Stimulated activated CD4-positive, alpha-beta T cell treated with anti-CD3 and anti-CD28 coated beads, Interleukin-4, amount 100 ng/mL, for 48 hours (primary cell): ENCODE results near the gene PLAC9.

Source experiments
- DNase-seq, 2 donors: peaks; one replicate each; pipeline ENCODE4 v3.0.0-alpha.2; 2020; ENCODE audit warnings: low read depth in 2 of 2

Gene PLAC9

DNA sequence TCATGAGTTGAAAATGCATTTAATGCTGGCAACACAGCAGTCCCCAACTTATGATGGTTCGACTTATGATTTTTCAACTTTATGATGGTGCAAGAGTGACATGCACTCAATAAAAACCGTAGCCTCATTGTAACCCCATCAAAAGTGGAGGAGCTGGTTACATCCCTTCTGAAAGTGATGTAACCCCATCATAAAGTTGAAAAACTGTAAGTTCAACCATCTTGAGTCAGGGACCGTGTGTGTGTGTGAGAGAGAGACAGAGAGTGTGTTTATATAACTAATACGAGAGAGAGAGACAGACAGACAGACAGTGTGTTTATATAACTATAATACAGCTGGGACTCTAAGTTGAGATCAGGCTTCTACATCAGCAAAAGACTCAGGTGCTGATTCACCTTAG, 51.8 kb downstream of the PLAC9 start:
- DNase-seq = no peak

DNA sequence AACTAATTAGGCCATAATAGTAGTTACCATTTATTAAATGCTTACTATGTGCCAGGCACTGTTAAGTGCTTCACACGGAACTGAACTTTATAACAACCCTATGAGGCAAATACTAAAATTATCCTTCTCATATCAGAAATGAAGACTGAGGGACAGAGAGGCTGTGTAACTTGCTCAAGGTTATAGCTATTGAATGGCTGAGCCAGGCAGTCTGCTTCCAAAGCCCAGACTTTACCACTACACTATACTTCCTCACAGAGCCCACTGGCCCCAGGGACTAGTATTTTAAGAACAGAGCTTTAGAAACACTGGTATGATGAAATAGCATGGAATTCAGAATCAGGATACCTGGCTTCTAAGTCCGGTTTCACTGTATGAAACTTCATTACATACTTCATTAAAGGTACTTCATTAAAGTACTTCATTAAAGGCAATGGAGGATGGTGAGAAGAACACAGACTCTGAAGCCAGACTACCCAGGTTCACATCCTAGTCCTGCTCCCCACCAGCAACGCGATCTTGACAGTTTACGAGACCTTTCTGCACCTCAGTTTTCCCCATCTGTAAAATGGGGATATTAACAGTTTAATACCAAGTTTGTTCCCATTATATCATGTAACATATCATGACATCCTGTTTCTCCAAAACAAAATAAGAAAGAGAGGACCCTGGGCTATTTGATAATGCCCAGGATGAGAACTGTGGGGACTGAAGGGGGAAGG, 53.2 kb downstream of the PLAC9 start:
- no peak for DNase-seq

DNA sequence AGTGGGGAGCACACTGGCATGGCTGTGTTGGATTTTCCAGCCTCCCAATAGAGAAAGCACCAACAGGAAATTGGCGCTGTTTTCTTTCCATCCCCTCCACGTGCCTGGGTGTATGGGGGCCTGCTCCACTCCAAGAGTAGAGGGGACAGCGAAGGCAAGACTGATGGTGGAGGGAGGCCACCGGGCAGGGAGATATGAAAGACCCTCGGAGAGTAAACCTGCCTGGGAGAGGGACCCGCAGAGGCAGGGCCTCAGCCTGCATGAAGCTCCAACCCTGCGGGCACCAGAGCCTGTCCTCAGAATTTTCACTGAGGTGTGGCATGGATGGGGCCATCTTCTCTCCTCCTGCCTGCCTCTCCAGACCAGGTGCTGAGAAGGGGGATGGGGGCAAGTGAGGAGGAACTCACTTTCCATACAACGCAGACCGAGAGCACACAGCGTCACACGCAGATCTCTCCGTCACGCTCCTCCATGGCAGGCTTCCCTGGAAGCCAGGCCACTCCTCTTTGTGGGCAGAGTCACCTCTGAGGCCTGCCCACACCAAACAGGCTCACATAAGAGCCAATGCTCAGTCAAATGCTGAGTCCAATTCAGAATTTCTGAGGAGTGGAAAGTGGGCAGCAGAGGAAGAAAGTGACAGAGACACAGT, 54.0 kb downstream of the PLAC9 start:
- peak; percentile 40 to 42 for DNase-seq

DNA sequence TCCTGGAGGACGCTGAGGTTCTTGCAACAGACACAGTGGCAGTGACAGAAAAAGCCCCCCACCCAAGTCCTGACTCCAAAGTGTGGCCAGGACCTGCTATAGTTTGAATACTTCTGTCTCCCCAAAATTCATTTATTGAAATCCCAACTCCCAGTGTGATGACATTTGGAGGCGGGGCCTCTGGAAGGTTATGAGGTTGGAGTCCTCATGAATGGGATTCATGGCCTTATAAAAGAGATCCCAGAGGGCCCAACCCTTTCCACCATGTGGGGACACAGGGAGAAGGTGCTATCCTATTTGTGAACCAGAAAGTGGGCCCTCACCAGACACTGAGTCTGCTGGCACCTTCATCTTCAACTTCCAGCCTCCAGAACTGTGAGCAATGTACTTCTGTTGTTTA, 54.5 kb downstream of the PLAC9 start:
- no peak for DNase-seq

DNA sequence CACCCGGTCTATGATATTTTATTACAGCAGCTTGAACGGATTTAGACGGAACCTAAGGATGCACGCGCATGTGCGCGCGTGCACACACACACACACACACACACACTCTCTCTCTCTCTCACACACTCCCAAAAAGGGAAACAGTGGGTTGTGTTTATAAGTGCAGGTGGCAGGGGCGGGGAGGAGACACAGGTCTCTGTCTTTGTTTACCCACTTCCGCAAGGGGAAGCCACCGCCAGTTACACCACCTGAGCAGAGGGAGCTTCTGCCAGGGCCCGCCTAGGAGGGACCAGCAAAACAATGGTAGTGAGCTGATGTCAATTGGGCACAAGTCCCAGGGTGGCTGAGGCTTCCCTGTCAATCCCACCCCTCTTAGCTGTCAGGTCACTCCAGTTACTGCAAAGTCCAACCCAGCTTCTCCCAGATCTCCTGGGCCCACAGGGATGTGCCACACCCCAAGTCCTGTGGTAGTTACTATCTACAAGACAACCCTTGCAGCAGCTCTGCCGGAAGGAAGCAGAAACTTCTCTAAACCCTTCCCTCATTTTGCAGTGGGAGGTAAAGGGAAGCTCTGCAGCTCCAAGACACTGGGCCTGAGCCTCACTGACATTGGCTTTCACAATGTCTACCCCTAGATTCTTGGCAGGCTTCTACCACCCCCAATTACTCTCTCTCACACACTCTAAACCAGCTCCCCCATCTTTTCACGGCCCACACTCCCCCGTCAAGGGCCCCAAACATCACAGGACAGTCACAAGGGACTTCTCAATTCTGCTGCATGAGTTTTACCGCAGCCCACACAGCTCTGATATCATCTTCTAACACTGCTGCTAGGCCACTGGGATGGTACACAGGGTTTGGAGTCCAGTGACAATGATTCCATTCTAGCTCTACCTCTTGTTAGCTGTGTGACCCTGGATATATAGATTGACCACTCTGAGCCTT, 55.2 kb downstream of the PLAC9 start:
- peak; percentile 32 to 58 for DNase-seq

DNA sequence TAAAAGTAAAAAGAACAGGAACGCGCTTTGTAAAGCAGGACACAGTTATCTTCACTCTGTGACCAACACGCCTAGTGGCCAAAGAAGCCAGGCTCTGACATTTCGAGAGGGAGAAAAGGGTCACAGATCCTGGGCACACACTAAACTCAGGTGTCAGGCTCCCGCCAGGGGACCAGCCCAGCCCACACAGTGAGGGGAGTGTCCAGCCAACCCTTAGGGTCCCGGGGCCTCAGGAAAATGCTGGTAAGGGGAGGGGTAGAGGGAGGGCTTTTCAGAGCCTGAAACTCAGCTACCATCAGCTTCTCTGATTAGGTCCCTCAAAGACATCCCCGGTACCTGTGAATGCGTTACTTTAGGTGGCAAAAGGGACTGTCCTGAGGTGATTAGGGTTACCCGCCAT, 56.2 kb downstream of the PLAC9 start:
- DNase-seq = no peak

DNA sequence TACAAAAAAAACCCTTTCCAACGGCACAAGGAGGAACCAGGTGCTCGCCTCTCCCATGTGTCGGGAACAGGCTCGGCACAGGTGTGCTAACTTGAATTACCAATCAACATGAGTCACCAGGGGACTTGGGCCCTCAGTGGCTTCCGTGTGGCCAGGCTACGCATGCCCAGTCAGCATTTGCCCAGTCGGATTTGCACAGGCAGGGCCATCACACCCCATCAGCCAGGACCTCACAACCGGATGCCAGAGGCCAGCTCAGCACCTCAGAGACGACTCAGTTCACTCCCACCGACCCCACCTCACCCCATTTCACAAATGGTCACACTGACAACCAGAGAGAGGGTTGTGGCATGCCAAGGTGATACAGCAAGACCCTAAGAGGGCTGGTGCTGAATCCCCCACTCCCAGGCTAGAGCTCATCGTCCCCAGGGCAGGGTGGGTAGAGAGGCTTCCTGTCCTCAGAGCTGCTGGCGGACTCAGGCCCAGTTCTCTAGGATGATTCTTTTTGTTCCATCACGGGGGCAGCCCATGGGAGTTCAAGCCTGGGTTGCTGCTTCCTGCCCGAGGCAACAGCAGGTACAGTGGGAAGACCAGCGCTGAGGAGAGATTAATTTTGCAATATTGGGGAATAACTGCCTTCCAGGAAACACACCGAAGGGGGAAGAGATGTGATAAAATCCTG, 59.2 kb downstream of the PLAC9 start:
- DNase-seq = no peak

DNA sequence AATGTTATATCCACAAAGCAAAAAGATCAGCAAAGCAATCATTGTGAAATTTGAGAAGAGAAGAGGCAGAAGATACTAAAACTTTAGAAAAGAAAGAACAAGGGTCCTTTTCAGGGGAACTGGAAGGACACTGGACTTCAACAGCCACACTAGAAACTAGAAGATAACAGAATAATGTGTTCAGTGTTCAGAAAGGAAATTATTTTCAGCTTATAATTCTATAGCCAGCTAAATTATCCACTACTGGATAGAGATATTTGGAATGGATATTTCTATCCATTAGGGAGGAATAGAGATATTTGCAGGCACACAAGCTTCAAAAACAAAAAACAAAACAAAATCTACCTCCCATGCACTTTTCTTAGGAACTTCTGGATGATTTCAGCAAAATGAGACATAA, 60.0 kb downstream of the PLAC9 start:
- no peak for DNase-seq

DNA sequence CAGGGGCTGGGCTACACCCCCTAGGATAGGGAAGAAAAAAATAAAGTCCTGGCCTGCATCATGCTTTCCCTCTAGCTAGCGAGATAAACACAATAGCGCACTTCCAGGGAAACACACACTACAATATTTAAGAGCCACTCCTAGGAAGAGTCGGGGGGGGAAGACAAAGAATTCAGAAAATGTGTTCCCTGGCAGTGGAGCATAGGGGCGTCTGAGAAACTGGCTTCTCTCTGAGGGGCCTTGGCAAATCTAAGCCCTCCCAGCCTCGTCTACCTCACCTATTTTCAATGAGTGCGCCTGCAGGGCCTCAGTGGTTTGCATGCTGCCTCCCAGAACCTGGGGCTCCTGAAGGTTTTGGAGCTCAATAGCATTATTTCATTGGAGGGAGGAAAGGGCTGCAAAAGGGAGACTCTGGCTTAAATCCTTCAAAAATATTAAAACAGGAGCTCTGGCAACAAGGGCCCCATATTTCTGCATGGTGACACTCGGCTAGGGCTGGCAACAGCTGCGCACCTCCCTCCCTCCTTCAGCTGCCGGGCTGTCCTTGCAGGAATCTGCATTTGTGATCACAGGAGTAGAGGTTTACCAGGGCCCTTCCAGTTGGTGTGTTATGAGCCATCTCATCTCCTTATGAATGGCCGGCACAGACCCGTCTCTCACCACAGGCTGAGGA, 62.0 kb downstream of the PLAC9 start:
- DNase-seq = no peak
